Loucy (cell line): ENCODE measurements around the gene AKIP1.

Source experiments
- CTCF ChIP-seq: fragments of 200-600 bp; sonication (generic); conservative IDR thresholded peaks from 2 replicates; pipeline ENCODE4 v1.5.1; 2014; ENCODE audit warnings: mild to moderate bottlenecking, antibody characterized with exemption, low read length
- EZH2phosphoT487 ChIP-seq: fragments of 200-600 bp; IDR thresholded peaks from 2 replicates; pipeline ENCODE4 v1.6.1; 2018; ENCODE audit warnings: antibody characterized with exemption, mild to moderate bottlenecking, moderate library complexity, borderline replicate concordance

DNA sequence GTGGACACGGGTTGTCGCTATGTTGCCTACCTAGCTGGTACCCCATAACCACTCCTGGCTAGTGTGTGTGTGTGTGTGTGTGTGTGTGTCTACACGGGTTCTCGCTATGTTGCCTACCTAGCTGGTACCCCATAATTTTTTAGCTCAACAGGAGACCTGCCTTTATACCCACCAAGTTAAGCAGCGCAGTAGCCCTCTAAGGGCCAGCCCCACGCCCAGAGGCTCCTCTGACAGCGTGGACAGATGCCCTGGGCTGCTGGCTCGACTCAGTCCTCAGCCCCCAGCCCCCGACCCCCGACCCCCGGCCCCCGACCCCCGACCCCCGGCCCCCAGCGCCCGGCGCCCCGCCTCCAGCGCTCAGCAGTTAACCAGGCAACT lies 351 bp upstream of the AKIP1 start:
- TF ChIP-seq CTCF (no peak), EZH2phosphoT487 (no peak)
